ENCODE measurements around the gene DNAJC18.

DNA sequence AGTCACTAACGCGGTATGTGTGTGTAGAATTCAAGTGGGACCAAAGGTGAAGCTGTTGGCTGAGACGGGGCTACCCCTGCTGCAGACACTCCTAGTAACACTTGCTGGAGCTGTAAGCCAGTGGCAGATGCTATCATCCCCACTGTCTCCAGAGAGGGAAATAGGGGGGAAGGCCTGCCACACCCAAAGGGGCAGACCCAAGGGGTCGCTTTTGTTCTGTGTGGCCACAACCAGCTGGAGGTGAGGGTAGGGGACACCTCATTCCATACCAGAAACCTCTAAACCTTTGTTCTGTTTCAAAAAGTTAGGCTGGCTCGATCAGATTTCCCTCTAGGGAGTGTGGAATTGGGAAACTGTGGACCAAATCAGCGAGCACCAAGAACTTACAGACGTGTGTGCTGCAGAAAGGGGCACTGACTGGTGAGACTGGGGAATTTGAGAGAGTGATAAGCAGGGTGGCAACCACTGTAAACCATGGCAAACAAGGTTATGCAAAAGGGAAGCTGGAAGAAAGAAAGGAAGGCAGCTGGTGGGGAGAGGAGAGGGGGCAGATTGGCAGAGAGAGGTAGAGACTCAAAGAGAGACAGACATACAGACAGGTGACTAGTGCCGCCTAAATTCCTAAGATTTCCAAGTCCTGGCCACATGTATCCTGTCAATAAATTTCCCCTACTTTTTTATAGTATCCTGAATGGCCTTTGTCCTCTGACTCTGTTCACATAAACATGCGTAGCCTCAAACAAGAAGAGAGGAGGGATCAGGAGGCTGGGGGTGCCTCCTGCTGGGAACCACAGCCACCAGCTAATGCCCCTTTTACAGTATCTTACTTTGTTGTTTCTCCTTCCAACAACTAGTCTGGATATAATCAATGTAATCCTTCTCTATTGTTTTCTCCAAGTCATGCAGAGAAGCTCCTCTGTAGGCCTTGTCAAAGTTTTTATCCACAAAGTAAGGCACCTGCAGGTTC, 19.8 kb downstream of the DNAJC18 start:
- TF ChIP-seq, protein P1, sequence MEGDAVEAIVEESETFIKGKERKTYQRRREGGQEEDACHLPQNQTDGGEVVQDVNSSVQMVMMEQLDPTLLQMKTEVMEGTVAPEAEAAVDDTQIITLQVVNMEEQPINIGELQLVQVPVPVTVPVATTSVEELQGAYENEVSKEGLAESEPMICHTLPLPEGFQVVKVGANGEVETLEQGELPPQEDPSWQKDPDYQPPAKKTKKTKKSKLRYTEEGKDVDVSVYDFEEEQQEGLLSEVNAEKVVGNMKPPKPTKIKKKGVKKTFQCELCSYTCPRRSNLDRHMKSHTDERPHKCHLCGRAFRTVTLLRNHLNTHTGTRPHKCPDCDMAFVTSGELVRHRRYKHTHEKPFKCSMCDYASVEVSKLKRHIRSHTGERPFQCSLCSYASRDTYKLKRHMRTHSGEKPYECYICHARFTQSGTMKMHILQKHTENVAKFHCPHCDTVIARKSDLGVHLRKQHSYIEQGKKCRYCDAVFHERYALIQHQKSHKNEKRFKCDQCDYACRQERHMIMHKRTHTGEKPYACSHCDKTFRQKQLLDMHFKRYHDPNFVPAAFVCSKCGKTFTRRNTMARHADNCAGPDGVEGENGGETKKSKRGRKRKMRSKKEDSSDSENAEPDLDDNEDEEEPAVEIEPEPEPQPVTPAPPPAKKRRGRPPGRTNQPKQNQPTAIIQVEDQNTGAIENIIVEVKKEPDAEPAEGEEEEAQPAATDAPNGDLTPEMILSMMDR (conservative IDR thresholded peaks at IDR 0.05 in 1 of 2, IDR thresholded peaks at IDR 0.05 in 1 of 2; ENCODE audit: extremely low read depth in 1 of 2, insufficient read depth in 1 of 2, low read depth in 1 of 2, low read length in 2 of 2) = no peak
- no peak for TF ChIP-seq EZH2 (IDR thresholded peaks at IDR 0.05; ENCODE audit: borderline replicate concordance, low read length)
